COLO829 (cell line): Measurements from ENCODE around the gene RALGPS1.

Source experiments
- DNase-seq: peaks from one replicate; pipeline ENCODE4 v3.0.0; 2012; ENCODE audit warnings: low spot score

RALGPS1 gene

GRCh38 chr9:127256324-127256723 is 341.7 kb downstream of the RALGPS1 start:
- DNase-seq, result no peak

- DNase-seq, result no peak
These were observed 344.3 kb downstream of the RALGPS1 start for GRCh38 chr9:127258606-127259471.

GRCh38 chr9:127262602-127263001 is 348.0 kb downstream of the RALGPS1 start:
- no peak for DNase-seq

GRCh38 chr9:127263237-127263636 is 348.7 kb downstream of the RALGPS1 start:
- DNase-seq, result no peak

GRCh38 chr9:127263664-127264063 is 349.1 kb downstream of the RALGPS1 start:
- DNase-seq, result no peak

GRCh38 chr9:127264462-127265219 is 350.1 kb downstream of the RALGPS1 start, which contains the start of gene GARNL3:
TSS of gene GARNL3 (plus strand) at chr9:127264774. CDS start at chr9:127264878, 104 bp downstream.
- DNase-seq, result no peak

GRCh38 chr9:127267793-127268525 is 353.4 kb downstream of the RALGPS1 start:
- DNase-seq, result peak; percentile 61

GRCh38 chr9:127269449-127269848 is 354.9 kb downstream of the RALGPS1 start:
- no peak for DNase-seq
